T-helper 1 cell treated with Interleukin-12 subunit alpha and Interleukin-12 subunit beta and Interleukin-4 antibody, amounts not matched to agents 30 μg/mL and 1 μg/mL, for 36 hours (primary cell): ENCODE measurements around the gene PCDHGB2.
"Not testable (repeated sequence)": the region's sequence is repeated elsewhere in the genome, so short reads cannot be mapped to it uniquely, and the experiment has no call there.

ENCODE experiments used
- H3K27ac Mint-ChIP-seq: one replicate; pipeline ENCODE4 v1.8.0; 2021; ENCODE audit warnings: mild to moderate bottlenecking, mixed read lengths
- H3K27me3 Mint-ChIP-seq: one replicate; pipeline ENCODE4 v1.8.0; 2021; ENCODE audit warnings: low read depth, mixed read lengths
- H3K36me3 Mint-ChIP-seq: one replicate; pipeline ENCODE4 v1.8.0; 2021; ENCODE audit warnings: low read depth, mixed read lengths
- H3K4me1 Mint-ChIP-seq: one replicate; pipeline ENCODE4 v1.8.0; 2021; ENCODE audit warnings: low read depth, mixed read lengths
- H3K4me3 Mint-ChIP-seq: one replicate; pipeline ENCODE4 v1.8.0; 2021; ENCODE audit warnings: mild to moderate bottlenecking, moderate library complexity, mixed read lengths
- H3K9me3 Mint-ChIP-seq: one replicate; pipeline ENCODE4 v1.8.0; 2021; ENCODE audit warnings: mixed read lengths

The PCDHGB2 gene

GRCh38 chr5:141359790-141360426, at the start of gene PCDHGB2:
Gene PCDHGB2 (plus strand): TSS chr5:141359994. CDS start chr5:141360136, 142 bp downstream.
- Mint-ChIP-seq H3K4me1 (peaks cover 4% of the 10 kb centered on the region), H3K4me3 (peak within 1 kb of the TSS; percentile 83), H3K9me3 (peaks cover 42% of the 10 kb centered on the region), H3K27ac (peak within 1 kb of the TSS; percentile 50), H3K27me3 (peaks cover 42% of the 10 kb centered on the region), H3K36me3 (peaks cover 8% of the 10 kb centered on the region)

GRCh38 chr5:141313711-141314110, 46.1 kb upstream of the PCDHGB2 start:
- Mint-ChIP-seq H3K4me3 (no peak overlapping the region), H3K36me3 (peaks cover 52% of the 10 kb centered on the region), H3K4me1 (no peaks in the 10 kb centered on the region), H3K27me3 (no peaks in the 10 kb centered on the region), H3K27ac (no peak overlapping the region), H3K9me3 (peaks cover 74% of the 10 kb centered on the region)

- Mint-ChIP-seq H3K9me3 (peaks cover 79% of the 10 kb centered on the region), H3K36me3 (peaks cover 70% of the 10 kb centered on the region), H3K4me1 (peaks cover 21% of the 10 kb centered on the region)
- H3K4me3 Mint-ChIP-seq, H3K27me3 Mint-ChIP-seq, H3K27ac Mint-ChIP-seq: not testable (repeated sequence)
These were observed 42.8 kb upstream of the PCDHGB2 start for GRCh38 chr5:141316963-141317362.

GRCh38 chr5:141319202-141319601, 40.6 kb upstream of the PCDHGB2 start:
- H3K9me3 Mint-ChIP-seq, result peaks cover 71% of the 10 kb centered on the region
- peaks cover 21% of the 10 kb centered on the region for H3K4me1 Mint-ChIP-seq
- H3K36me3 Mint-ChIP-seq, result peaks cover 55% of the 10 kb centered on the region
- peak overlapping the region; percentile 100 for H3K4me3 Mint-ChIP-seq
- H3K27me3 Mint-ChIP-seq, result peaks cover 3% of the 10 kb centered on the region
- peak overlapping the region; percentile 100 for H3K27ac Mint-ChIP-seq

GRCh38 chr5:141319699-141320098, 40.1 kb upstream of the PCDHGB2 start:
- H3K4me3 Mint-ChIP-seq, result peak overlapping the region; percentile 100
- peaks cover 3% of the 10 kb centered on the region for H3K27me3 Mint-ChIP-seq
- peaks cover 69% of the 10 kb centered on the region for H3K9me3 Mint-ChIP-seq
- peaks cover 21% of the 10 kb centered on the region for H3K4me1 Mint-ChIP-seq
- H3K36me3 Mint-ChIP-seq, result peaks cover 52% of the 10 kb centered on the region
- peak overlapping the region; percentile 100 for H3K27ac Mint-ChIP-seq

GRCh38 chr5:141320225-141321169, 39.3 kb upstream of the PCDHGB2 start, which contains the start of gene TAF7:
Gene TAF7 (minus strand): TSS chr5:141320784. CDS start chr5:141320044, 740 bp downstream.
- Mint-ChIP-seq H3K27me3 (peaks cover 3% of the 10 kb centered on the region), H3K4me3 (peak within 1 kb of the TSS; percentile 100), H3K27ac (peak within 1 kb of the TSS; percentile 100), H3K9me3 (peaks cover 64% of the 10 kb centered on the region), H3K36me3 (peaks cover 44% of the 10 kb centered on the region), H3K4me1 (peaks cover 21% of the 10 kb centered on the region)

GRCh38 chr5:141322261-141322660, 37.5 kb upstream of the PCDHGB2 start:
- Mint-ChIP-seq H3K27ac (no peak overlapping the region), H3K4me1 (peaks cover 27% of the 10 kb centered on the region), H3K36me3 (peaks cover 32% of the 10 kb centered on the region), H3K4me3 (peak overlapping the region; percentile 7), H3K27me3 (peaks cover 3% of the 10 kb centered on the region), H3K9me3 (peaks cover 61% of the 10 kb centered on the region)

- peaks cover 33% of the 10 kb centered on the region for H3K9me3 Mint-ChIP-seq
- H3K4me1 Mint-ChIP-seq, result peaks cover 6% of the 10 kb centered on the region
- H3K27ac Mint-ChIP-seq, result peak overlapping the region; percentile 92
- no peaks in the 10 kb centered on the region for H3K36me3 Mint-ChIP-seq
- peak overlapping the region; percentile 93 for H3K4me3 Mint-ChIP-seq
- H3K27me3 Mint-ChIP-seq, result peaks cover 8% of the 10 kb centered on the region
These were observed 33.5 kb upstream of the PCDHGB2 start for GRCh38 chr5:141326088-141326854.

GRCh38 chr5:141328231-141328630, 31.6 kb upstream of the PCDHGB2 start:
- Mint-ChIP-seq H3K27me3 (peaks cover 22% of the 10 kb centered on the region), H3K36me3 (no peaks in the 10 kb centered on the region), H3K4me3 (no peak overlapping the region), H3K4me1 (peaks cover 6% of the 10 kb centered on the region), H3K27ac (no peak overlapping the region), H3K9me3 (peaks cover 30% of the 10 kb centered on the region)

- Mint-ChIP-seq H3K4me1 (peaks cover 6% of the 10 kb centered on the region), H3K27ac (no peak within 1 kb of the TSS), H3K36me3 (no peaks in the 10 kb centered on the region), H3K4me3 (peak within 1 kb of the TSS; percentile 34), H3K27me3 (peaks cover 41% of the 10 kb centered on the region), H3K9me3 (peaks cover 33% of the 10 kb centered on the region)
These were observed 29.3 kb upstream of the PCDHGB2 start, which contains the start of gene PCDHGA1 for GRCh38 chr5:141330299-141331080. Gene PCDHGA1 (plus strand): TSS chr5:141330514.

GRCh38 chr5:141332571-141332970, 27.2 kb upstream of the PCDHGB2 start:
- H3K27ac Mint-ChIP-seq, H3K4me1 Mint-ChIP-seq, H3K36me3 Mint-ChIP-seq, H3K4me3 Mint-ChIP-seq: not testable (repeated sequence)
- H3K27me3 Mint-ChIP-seq, result peaks cover 60% of the 10 kb centered on the region
- peaks cover 38% of the 10 kb centered on the region for H3K9me3 Mint-ChIP-seq

- peaks cover 37% of the 10 kb centered on the region for H3K9me3 Mint-ChIP-seq
- peak within 1 kb of the TSS; percentile 63 for H3K27ac Mint-ChIP-seq
- H3K36me3 Mint-ChIP-seq, result peaks cover 3% of the 10 kb centered on the region
- peak within 1 kb of the TSS; percentile 62 for H3K4me3 Mint-ChIP-seq
- H3K27me3 Mint-ChIP-seq, result peaks cover 49% of the 10 kb centered on the region
- H3K4me1 Mint-ChIP-seq, result no peaks in the 10 kb centered on the region
These were observed 21.1 kb upstream of the PCDHGB2 start, which contains the start of gene PCDHGA2 for GRCh38 chr5:141338538-141339306. Gene PCDHGA2 (plus strand): TSS chr5:141338760.

- not testable (repeated sequence) for H3K27ac Mint-ChIP-seq, H3K4me1 Mint-ChIP-seq, H3K36me3 Mint-ChIP-seq, H3K4me3 Mint-ChIP-seq
- H3K9me3 Mint-ChIP-seq, result peaks cover 38% of the 10 kb centered on the region
- H3K27me3 Mint-ChIP-seq, result peaks cover 29% of the 10 kb centered on the region
These were observed 18.9 kb upstream of the PCDHGB2 start for GRCh38 chr5:141340781-141341354.
